Thyroid gland (tissue), 4 donors: Measurements from ENCODE around the gene ABHD15. TPM values are rescaled to one million over a fixed set of nuclear protein-coding genes. Genes with fewer than 3 reads are reported as not detected.

Experiments used
- DNase-seq, 2 donors: peaks; one replicate each; pipeline ENCODE4 v3.0.0-alpha.2; 2019
- H3K27ac ChIP-seq, 3 donors: fragments of 200-600 bp; sonication (generic); 1 replicate in 2 of 3; 2 replicates in 1 of 3; pipeline ENCODE4 v1.5.1; 2016 to 2019; ENCODE audit warnings: mild to moderate bottlenecking in 1 of 3, moderate library complexity in 1 of 3
- H3K27me3 ChIP-seq: fragments of 200-600 bp; sonication (generic); one replicate; pipeline ENCODE4 v1.5.1; 2019
- H3K36me3 ChIP-seq, 2 donors: fragments of 200-600 bp; sonication (generic); one replicate each; pipeline ENCODE4 v1.5.1; 2016 to 2019
- H3K4me1 ChIP-seq, 2 donors: fragments of 200-600 bp; sonication (generic); one replicate each; pipeline ENCODE4 v1.5.1; 2017 to 2019
- H3K4me3 ChIP-seq, 3 donors: fragments of 200-600 bp; sonication (generic); replicated peaks in 1 of 3; 1 replicate in 2 of 3; 2 replicates in 1 of 3; pipeline ENCODE4 v1.5.1; 2016; ENCODE audit warnings: mild to moderate bottlenecking in 1 of 3
- H3K9me3 ChIP-seq: fragments of 200-600 bp; sonication (generic); one replicate; pipeline ENCODE4 v1.5.1; 2017
- CTCF ChIP-seq, 6 experiments: fragments of 200-600 bp in 3 of 6; fragments of 450-650 bp in 3 of 6; sonication (generic) in 3 of 6; IDR thresholded peaks; one replicate each; pipeline ENCODE4 v1.5.1; 2016 to 2019; ENCODE audit warnings: antibody characterized with exemption in 6 of 6, mild to moderate bottlenecking in 2 of 6, inconsistent platforms in 1 of 6, moderate library complexity in 1 of 6
- POLR2A ChIP-seq, 2 donors: fragments of 450-650 bp; IDR thresholded peaks; one replicate each; pipeline ENCODE4 v1.6.1; 2017; ENCODE audit warnings: antibody characterized with exemption in 2 of 2, mild to moderate bottlenecking in 2 of 2, moderate library complexity in 1 of 2
- WGBS, 2 donors: methylation state at CpG; one replicate each; pipeline ENCODE4 v1.1.5; 2017; 5-methylcytosine and 5-hydroxymethylcytosine counted together
- intact Hi-C: fragments of 100-400 bp; cut with DNase I; formaldehyde crosslinking; loops from one replicate; pipeline ENCODE4 v1.15.1; 2023
- total RNA-seq, 4 donors: library from RNA; depleted of rRNA; stranded (reverse); fragments of >200 nt; gene quantifications; one replicate each; pipeline ENCODE4 v1.2.3, GENCODE V29; 2016

The ABHD15 gene
- total RNA-seq, 4 donors from 2014 or later = 11.6 to 19.8 (median 13.0) TPM

- H3K27ac ChIP-seq = no peak overlapping the region
- H3K36me3 ChIP-seq = peaks cover 34 to 48% of the 10 kb centered on the region in 2 donors
- DNase-seq = no peak
- 83 to 86% methylated on average over 14 to 19 of the region's 22 CpGs for WGBS, 2 donors
- no peak overlapping the region for H3K4me3 ChIP-seq
- H3K9me3 ChIP-seq = no peaks in the 10 kb centered on the region
- intact Hi-C loops = no loop called here
- peaks cover 4 to 7% of the 10 kb centered on the region in 2 donors for H3K4me1 ChIP-seq
- H3K27me3 ChIP-seq = no peaks in the 10 kb centered on the region
- TF ChIP-seq POLR2A (IDR thresholded peaks at IDR 0.05) (no peak), CTCF (IDR thresholded peaks at IDR 0.05) (no peak)
Measured at GRCh38 chr17:29577385-29578211, 10.8 kb upstream of the ABHD15 start.

DNA sequence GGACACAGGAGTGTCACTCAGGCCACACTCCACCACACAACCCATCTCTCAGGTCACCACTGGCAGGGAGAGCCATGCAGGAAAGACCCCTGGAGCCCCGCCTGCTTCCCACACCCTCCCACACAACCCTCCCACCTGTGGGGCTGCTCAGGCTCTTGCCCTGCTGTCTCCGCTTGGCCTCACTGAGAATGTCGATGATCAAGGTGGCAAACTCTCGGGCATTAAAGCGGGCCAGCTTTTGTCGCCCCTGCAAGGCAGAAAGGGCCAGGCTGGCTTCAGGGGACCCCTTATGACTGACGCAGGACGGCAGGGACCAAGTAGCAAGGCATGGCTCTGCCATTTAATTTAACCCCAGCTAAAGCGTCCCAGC, 10.1 kb upstream of the ABHD15 start:
- Histone ChIP-seq H3K4me3 (no peak overlapping the region), H3K36me3 (peaks cover 34 to 48% of the 10 kb centered on the region in 2 donors), H3K4me1 (peaks cover 4 to 12% of the 10 kb centered on the region in 2 donors)

GRCh38 chr17:29576214-29577000, 9.6 kb upstream of the ABHD15 start:
- no peak for TF ChIP-seq POLR2A (IDR thresholded peaks at IDR 0.05)
- no peak for TF ChIP-seq CTCF (IDR thresholded peaks at IDR 0.05)
- DNase-seq = no peak
- no peaks in the 10 kb centered on the region for H3K27me3 ChIP-seq
- peaks cover 4 to 12% of the 10 kb centered on the region in 2 donors for H3K4me1 ChIP-seq
- H3K27ac ChIP-seq = no peak overlapping the region
- 93 to 96% methylated on average over 13 to 27 of the region's 37 CpGs for WGBS, 2 donors
- no peaks in the 10 kb centered on the region for H3K9me3 ChIP-seq
- H3K36me3 ChIP-seq = peaks cover 34 to 48% of the 10 kb centered on the region in 2 donors
- intact Hi-C loops = no loop called here
- H3K4me3 ChIP-seq = no peak overlapping the region

More for the DNA sequence above, 10.1 kb upstream of the ABHD15 start:
- intact Hi-C loops = no loop called here
- Histone ChIP-seq H3K27me3 (no peaks in the 10 kb centered on the region), H3K9me3 (no peaks in the 10 kb centered on the region), H3K27ac (no peak overlapping the region)
- 96 to 98% methylated on average over 7 to 9 of the region's 9 CpGs for WGBS, 2 donors
- no peak for DNase-seq
- TF ChIP-seq CTCF (IDR thresholded peaks at IDR 0.05) = no peak
- no peak for TF ChIP-seq POLR2A (IDR thresholded peaks at IDR 0.05)

DNA sequence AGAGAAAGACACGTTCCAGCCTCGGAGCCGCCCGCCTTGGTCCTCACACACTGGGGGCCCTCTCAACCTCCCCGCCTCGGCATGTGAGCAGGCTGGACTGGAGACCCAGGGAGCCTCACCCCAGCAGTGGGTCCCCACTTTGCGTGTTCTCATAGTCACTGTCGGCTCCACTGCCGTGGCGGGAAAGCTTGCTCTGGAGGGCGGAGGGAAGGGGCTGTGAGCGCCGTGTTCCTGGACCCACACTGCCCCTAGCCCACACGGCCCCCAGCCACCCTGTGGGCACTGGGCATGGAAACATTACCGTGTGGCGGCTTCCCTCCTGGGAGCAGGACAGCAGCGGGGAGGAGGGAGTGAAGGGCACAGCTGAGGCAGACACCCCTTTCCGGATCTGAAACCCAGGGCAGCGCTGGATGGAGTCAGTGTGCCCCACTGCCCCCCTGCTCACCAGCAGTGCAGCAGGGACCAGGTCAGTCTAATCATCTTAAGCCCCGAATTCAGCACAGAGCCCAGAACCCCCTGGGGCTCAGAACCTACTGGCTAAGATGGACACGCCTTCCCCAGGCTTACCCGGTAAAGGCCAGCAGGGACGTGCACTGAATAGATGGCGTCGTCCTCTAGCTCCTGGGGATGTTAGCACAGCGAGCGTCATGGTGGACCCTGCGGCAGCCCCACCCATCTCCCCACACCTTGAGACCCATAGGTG, 8.8 kb upstream of the ABHD15 start:
- peaks cover 4 to 17% of the 10 kb centered on the region in 2 donors for H3K4me1 ChIP-seq
- peaks cover 34 to 48% of the 10 kb centered on the region in 2 donors for H3K36me3 ChIP-seq

More for the DNA sequence above, 8.8 kb upstream of the ABHD15 start:
- H3K27ac ChIP-seq = no peak overlapping the region
- no peaks in the 10 kb centered on the region for H3K27me3 ChIP-seq
- H3K4me3 ChIP-seq = no peak overlapping the region
- intact Hi-C loops = no loop called here
- H3K9me3 ChIP-seq = no peaks in the 10 kb centered on the region
- TF ChIP-seq POLR2A (IDR thresholded peaks at IDR 0.05) (no peak), CTCF (IDR thresholded peaks at IDR 0.05) (no peak)
- WGBS, 2 donors = 92 to 95% methylated on average over 9 to 20 of the region's 28 CpGs
- DNase-seq = peak in 1 of 2 donors; percentile 3
